ENCODE measurements around the gene KIAA0232. TPM values are rescaled to one million over a fixed set of nuclear protein-coding genes. Genes with fewer than 3 reads are reported as not detected.

KIAA0232 gene
- polyA plus RNA-seq, 1 donor from 2014 or later, result 57.6 TPM

- Histone ChIP-seq H3K4me3 (ENCODE audit: low read length) (no peak overlapping the region), H3K9me2 (ENCODE audit: insufficient read depth, low read length) (no peaks in the 10 kb centered on the region), H3K27me3 (ENCODE audit: insufficient read depth, low read depth, low read length) (no peaks in the 10 kb centered on the region), H3K36me3 (ENCODE audit: insufficient read depth, low read length) (no peaks in the 10 kb centered on the region), H3F3A (ENCODE audit: insufficient read depth, low read length, poor library complexity, severe bottlenecking) (no peaks in the 10 kb centered on the region), H3K79me2 (replicated peaks; ENCODE audit: insufficient read depth, low read length) (no peaks in the 10 kb centered on the region), H3K9me3 (ENCODE audit: low read length) (no peaks in the 10 kb centered on the region), H4K20me1 (ENCODE audit: insufficient read depth) (no peaks in the 10 kb centered on the region), H3K4me2 (ENCODE audit: low read length) (no peak overlapping the region), H2AFZ (ENCODE audit: low read depth, low read length) (no peak overlapping the region), H3K9ac (ENCODE audit: low read length) (no peak overlapping the region), H3K27ac (ENCODE audit: low read length) (no peak overlapping the region)
- TF ChIP-seq EZH2 (IDR thresholded peaks at IDR 0.05; ENCODE audit: borderline replicate concordance, insufficient read depth, low read length, poor library complexity, severe bottlenecking) (no peak), SMC3 (conservative IDR thresholded peaks at IDR 0.05; ENCODE audit: poor library complexity) (no peak), EP300 (conservative IDR thresholded peaks at IDR 0.05; ENCODE audit: poor library complexity, severe bottlenecking) (no peak), POLR2AphosphoS5 (IDR thresholded peaks at IDR 0.05) (no peak), RAD21 (conservative IDR thresholded peaks at IDR 0.05) (no peak), MXI1 (conservative IDR thresholded peaks at IDR 0.05; ENCODE audit: poor library complexity, severe bottlenecking) (no peak), TAF1 (IDR thresholded peaks at IDR 0.05; ENCODE audit: low read depth) (no peak)
- TF ChIP-seq, protein P1, sequence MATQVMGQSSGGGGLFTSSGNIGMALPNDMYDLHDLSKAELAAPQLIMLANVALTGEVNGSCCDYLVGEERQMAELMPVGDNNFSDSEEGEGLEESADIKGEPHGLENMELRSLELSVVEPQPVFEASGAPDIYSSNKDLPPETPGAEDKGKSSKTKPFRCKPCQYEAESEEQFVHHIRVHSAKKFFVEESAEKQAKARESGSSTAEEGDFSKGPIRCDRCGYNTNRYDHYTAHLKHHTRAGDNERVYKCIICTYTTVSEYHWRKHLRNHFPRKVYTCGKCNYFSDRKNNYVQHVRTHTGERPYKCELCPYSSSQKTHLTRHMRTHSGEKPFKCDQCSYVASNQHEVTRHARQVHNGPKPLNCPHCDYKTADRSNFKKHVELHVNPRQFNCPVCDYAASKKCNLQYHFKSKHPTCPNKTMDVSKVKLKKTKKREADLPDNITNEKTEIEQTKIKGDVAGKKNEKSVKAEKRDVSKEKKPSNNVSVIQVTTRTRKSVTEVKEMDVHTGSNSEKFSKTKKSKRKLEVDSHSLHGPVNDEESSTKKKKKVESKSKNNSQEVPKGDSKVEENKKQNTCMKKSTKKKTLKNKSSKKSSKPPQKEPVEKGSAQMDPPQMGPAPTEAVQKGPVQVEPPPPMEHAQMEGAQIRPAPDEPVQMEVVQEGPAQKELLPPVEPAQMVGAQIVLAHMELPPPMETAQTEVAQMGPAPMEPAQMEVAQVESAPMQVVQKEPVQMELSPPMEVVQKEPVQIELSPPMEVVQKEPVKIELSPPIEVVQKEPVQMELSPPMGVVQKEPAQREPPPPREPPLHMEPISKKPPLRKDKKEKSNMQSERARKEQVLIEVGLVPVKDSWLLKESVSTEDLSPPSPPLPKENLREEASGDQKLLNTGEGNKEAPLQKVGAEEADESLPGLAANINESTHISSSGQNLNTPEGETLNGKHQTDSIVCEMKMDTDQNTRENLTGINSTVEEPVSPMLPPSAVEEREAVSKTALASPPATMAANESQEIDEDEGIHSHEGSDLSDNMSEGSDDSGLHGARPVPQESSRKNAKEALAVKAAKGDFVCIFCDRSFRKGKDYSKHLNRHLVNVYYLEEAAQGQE (IDR thresholded peaks at IDR 0.05; ENCODE audit: borderline replicate concordance), result no peak
- TF ChIP-seq, protein P2, sequence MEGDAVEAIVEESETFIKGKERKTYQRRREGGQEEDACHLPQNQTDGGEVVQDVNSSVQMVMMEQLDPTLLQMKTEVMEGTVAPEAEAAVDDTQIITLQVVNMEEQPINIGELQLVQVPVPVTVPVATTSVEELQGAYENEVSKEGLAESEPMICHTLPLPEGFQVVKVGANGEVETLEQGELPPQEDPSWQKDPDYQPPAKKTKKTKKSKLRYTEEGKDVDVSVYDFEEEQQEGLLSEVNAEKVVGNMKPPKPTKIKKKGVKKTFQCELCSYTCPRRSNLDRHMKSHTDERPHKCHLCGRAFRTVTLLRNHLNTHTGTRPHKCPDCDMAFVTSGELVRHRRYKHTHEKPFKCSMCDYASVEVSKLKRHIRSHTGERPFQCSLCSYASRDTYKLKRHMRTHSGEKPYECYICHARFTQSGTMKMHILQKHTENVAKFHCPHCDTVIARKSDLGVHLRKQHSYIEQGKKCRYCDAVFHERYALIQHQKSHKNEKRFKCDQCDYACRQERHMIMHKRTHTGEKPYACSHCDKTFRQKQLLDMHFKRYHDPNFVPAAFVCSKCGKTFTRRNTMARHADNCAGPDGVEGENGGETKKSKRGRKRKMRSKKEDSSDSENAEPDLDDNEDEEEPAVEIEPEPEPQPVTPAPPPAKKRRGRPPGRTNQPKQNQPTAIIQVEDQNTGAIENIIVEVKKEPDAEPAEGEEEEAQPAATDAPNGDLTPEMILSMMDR (IDR thresholded peaks at IDR 0.05; ENCODE audit: poor library complexity, severe bottlenecking), result no peak
Measured at GRCh38 chr4:6875431-6875831, 92.9 kb downstream of the KIAA0232 start.

- Histone ChIP-seq H3K79me2 (replicated peaks; ENCODE audit: insufficient read depth, low read length) (no peaks in the 10 kb centered on the region), H3K9me2 (ENCODE audit: insufficient read depth, low read length) (no peaks in the 10 kb centered on the region), H3K36me3 (ENCODE audit: insufficient read depth, low read length) (no peaks in the 10 kb centered on the region), H3K4me3 (ENCODE audit: low read length) (no peak overlapping the region), H3K9ac (ENCODE audit: low read length) (no peak overlapping the region), H3K9me3 (ENCODE audit: low read length) (no peaks in the 10 kb centered on the region), H3F3A (ENCODE audit: insufficient read depth, low read length, poor library complexity, severe bottlenecking) (no peaks in the 10 kb centered on the region), H3K27ac (ENCODE audit: low read length) (no peak overlapping the region), H4K20me1 (ENCODE audit: insufficient read depth) (no peaks in the 10 kb centered on the region), H3K4me2 (ENCODE audit: low read length) (no peak overlapping the region), H3K27me3 (ENCODE audit: insufficient read depth, low read depth, low read length) (no peaks in the 10 kb centered on the region), H2AFZ (ENCODE audit: low read depth, low read length) (no peak overlapping the region)
- no peak for TF ChIP-seq MXI1 (conservative IDR thresholded peaks at IDR 0.05; ENCODE audit: poor library complexity, severe bottlenecking)
- TF ChIP-seq, protein P2 (IDR thresholded peaks at IDR 0.05; ENCODE audit: poor library complexity, severe bottlenecking), result no peak
Measured at GRCh38 chr4:6876440-6876839, 93.9 kb downstream of the KIAA0232 start.

All from neural cell (in vitro differentiated cells).